NB4 (cell line): ENCODE data around the gene PARD6G.

Experiments
- DNase-seq: peaks from one replicate; pipeline ENCODE4 v3.0.0; 2010; ENCODE audit warnings: low read depth
- H3K4me3 ChIP-seq: one replicate; pipeline ENCODE4 v1.5.1; 2011; ENCODE audit warnings: mild to moderate bottlenecking, low read depth, low read length, moderate library complexity
- CTCF ChIP-seq: IDR thresholded peaks from one replicate; pipeline ENCODE4 v1.5.1; 2012; ENCODE audit warnings: low read depth, low read length
- MAX ChIP-seq: IDR thresholded peaks from 2 replicates; pipeline ENCODE4 v1.6.1; 2011; ENCODE audit warnings: low read depth, low read length
- MYC ChIP-seq: IDR thresholded peaks from 2 replicates; pipeline ENCODE4 v1.6.1; 2011; ENCODE audit warnings: low read depth, low read length
- POLR2A ChIP-seq: IDR thresholded peaks from 2 replicates; pipeline ENCODE4 v1.6.1; 2011; ENCODE audit warnings: mild to moderate bottlenecking; ENCODE audit not compliant: insufficient read length; ENCODE audit errors: extremely low read depth

The PARD6G gene

GRCh38 chr18:80191264-80191663 lies 56.0 kb downstream of the PARD6G start:
- H3K4me3 ChIP-seq = no peak overlapping the region
- TF ChIP-seq CTCF = no peak
- TF ChIP-seq MAX = no peak
- no peak for TF ChIP-seq POLR2A
- TF ChIP-seq MYC = no peak
- no peak for DNase-seq

- no peak overlapping the region for H3K4me3 ChIP-seq
- DNase-seq = no peak
- TF ChIP-seq POLR2A (no peak), MYC (no peak), CTCF (no peak), MAX (no peak)
Measured at GRCh38 chr18:80190311-80190710, 57.0 kb downstream of the PARD6G start.

GRCh38 chr18:80189531-80189865 lies 57.8 kb downstream of the PARD6G start:
- H3K4me3 ChIP-seq = no peak overlapping the region
- DNase-seq = no peak
- TF ChIP-seq MAX (no peak), MYC (no peak), POLR2A (no peak), CTCF (no peak)

GRCh38 chr18:80188643-80189530 lies 58.4 kb downstream of the PARD6G start:
- DNase-seq = no peak
- H3K4me3 ChIP-seq = no peak overlapping the region
- TF ChIP-seq CTCF (no peak), MAX (no peak), POLR2A (no peak), MYC (no peak)

GRCh38 chr18:80187956-80188642 lies 59.2 kb downstream of the PARD6G start:
- H3K4me3 ChIP-seq = no peak overlapping the region
- DNase-seq = no peak
- TF ChIP-seq POLR2A = no peak
- TF ChIP-seq CTCF = no peak
- TF ChIP-seq MYC = no peak
- TF ChIP-seq MAX = no peak
